Measurements from ENCODE around the gene FGD4.
"Not testable (repeated sequence)": the region's sequence is repeated elsewhere in the genome, so short reads cannot be mapped to it uniquely, and the experiment has no call there.

Gene FGD4

DNA sequence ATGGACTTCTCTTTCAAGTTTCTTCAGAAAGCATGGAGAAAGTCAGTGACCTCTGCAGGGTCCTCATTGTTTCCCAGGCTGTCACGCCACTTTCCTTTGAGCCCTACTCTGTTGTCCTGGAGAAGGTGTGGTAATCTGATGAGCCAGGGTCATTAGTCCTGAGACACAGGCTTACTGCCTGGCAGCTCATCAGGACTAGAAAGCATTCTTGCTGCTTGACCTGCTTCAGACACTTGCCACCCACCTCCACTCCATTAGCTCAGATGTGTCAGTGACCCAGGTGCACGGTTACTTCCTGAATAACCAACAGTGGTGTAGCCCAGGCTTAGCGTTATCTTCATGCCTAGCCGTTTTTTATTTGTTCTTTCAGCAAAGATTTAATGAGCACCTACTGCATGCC is 93.9 kb downstream of the FGD4 start:
- no peak for DNase-seq (ENCODE audit: low read depth in 2 of 2)

DNA sequence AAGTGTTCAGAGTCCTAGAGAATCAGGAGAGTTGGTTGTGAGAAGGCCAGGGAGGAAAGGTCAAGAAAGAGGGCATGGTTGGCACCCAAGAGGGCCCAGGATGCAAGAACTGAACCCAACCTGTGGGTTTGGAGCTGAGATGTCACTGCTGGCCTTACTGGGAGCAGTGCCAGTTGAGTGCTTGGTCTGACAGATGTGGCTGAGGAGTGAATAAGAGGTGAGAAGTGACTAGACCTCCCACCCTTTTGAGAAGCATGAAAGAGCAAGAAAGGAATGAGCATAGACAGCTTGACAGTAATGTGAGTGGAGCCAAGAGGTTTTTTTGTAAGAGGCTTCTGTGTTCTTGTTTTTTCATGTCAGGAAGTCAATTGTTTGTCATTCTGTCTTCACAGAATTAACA is 95.3 kb downstream of the FGD4 start:
- no peak for DNase-seq (ENCODE audit: low read depth in 2 of 2)

DNA sequence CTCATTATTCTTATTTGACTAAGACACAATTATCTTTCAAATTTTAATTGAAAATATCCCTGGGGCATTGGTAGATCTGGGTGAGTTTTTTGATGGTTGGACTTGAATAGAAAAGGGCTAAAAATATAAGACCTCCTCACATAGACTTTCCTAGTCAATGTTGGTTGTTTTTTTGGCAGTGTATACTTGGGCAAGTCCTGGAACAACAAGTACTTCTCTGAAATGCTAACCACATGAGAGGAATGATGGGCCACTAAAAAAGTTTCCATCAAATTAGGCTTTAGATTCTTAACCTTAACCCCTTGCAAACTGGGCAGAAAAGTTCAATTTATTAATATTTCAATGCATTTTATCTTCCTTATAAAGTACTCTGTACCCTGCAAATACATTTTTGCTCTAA is 97.6 kb downstream of the FGD4 start:
- no peak for DNase-seq (ENCODE audit: low read depth in 2 of 2)

DNA sequence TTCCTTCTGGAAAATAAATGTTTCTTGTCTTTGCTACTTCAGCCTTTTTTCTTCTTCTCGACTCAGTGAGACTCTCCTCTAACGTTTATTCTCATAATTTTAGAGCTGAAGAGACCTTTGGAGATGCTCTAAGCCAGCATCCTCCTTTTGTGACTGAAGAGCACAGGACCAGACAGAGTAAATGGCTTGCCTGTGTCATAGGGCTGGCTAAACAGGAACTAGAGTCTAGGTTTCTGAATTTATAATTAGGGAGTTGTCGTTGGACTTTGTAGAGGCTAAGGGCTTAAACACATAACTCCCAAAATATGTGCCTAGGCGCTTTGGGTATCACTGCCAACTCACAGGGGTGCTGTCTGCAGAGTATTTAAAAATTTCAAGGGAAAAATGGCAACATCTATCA is 98.5 kb downstream of the FGD4 start:
- no peak for DNase-seq (ENCODE audit: low read depth in 2 of 2)

DNA sequence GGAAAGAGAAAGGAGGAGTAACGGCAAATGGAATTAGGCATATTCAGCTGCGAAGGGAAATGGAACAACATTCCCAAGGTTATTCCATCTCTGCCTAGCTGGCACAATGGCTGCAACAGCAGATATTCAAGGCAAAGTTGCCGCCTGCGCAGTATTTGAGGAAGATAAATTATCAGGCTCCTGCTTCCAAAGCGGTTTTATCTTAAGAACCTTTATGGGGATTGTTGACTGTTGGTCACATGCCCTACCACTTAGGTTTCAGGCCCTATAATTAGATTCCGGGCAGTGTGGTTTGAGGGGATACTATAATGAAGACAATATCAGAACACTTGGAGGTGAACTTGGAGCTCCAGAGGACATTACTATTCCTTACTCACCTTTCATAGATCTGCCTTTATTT is 99.7 kb downstream of the FGD4 start:
- DNase-seq (ENCODE audit: low read depth in 2 of 2) = no peak

DNA sequence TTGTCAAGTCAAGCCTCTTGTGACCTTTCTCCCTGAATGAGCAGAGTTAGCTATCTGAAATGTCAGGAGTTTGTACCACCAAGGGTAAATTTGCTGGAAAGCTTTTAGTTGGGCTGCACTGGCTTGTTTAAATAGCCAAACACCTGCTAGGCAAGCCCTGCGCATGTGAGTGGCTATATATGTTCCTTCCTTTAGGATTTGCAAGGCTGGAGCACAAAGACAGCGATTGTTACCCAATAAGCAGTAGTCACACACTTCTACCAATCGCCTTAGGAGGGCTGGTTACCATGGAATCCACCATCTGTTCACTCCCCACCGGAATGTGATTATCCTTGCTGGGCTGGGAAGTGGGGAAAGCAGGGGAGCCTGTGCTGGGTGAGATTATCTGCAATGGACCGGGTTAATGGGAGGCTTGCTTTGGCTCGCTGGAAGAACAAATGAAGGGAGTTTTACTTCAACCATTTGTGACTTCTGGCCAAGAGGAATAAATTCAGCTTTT is 102.5 kb downstream of the FGD4 start:
- DNase-seq (ENCODE audit: low read depth in 2 of 2) = no peak

DNA sequence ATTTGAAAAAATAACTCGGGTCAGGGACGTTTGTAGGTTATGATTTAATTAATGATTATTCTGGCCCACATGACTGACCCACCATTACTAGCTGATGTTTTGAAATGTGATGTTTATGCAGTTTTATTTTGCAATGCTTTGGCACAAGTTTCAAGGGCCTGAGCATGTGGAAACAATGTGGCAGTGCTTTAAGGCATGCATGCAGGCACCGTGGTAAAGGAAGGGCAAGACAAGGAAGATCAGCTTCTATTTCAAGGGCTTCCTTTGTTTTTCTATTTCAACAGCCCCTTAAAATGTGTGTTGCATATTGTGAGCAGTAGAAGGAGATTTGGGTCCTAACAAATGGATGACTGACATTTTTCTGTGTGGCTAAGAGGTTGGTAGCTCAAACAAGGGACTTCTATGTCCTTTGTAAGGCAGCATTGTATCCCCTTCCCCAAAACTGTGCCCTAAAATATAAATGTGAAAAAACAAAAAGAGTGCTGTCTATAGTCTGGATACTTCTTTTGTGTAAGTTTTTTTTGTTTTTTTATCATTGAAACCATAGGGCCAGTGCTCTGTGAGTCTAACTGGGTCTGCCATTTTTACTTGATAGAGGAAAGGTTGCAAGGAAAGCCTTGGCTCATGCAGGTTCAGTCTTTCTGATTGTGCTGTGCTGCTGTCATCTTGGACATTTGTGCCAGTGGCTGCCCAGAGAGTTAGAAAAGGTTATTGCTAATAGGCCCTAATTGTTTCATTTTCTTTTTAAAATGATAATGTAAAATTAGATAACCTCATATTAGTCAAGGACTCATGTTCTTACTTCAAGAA is 103.5 kb downstream of the FGD4 start:
- DNase-seq (ENCODE audit: low read depth in 2 of 2) = no peak

DNA sequence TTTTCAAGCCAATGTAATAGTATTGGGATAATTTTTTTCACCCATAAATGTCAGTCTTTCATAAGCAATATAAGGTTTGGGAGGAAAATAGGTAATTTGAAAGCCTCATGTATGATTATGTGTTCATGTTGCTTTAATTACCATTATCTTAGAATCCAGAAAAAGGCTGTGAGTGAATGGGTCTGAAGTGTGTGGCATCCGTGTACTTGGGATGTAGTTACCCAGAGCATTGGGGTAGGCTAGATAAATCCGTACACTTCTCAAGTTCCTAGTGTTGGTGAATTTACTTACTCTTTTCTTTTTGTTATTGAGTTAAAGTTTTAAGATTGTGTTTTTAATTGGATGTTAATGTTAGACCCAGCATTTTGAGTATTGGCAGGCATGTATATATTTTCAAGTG is 104.4 kb downstream of the FGD4 start:
- DNase-seq (ENCODE audit: low read depth in 2 of 2) = no peak

DNA sequence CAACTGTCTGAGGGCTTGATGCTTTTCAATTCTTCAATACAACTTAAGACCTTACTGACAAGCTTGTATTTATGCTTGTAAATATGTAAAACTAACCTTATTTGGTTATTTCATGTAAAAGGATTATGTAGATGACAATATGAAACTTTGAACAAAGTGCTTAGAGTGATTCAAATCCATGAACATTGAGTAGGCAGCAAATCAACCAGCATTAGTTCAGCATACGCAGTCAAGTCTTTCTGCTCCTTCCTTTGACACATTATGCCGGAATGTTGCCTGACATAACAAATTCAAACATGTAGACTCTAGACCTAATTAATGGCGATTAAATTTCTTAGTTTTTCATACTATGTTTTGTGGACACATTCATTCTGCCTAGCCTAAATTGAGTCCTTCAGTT is 105.2 kb downstream of the FGD4 start:
- DNase-seq (ENCODE audit: low read depth in 2 of 2) = no peak

DNA sequence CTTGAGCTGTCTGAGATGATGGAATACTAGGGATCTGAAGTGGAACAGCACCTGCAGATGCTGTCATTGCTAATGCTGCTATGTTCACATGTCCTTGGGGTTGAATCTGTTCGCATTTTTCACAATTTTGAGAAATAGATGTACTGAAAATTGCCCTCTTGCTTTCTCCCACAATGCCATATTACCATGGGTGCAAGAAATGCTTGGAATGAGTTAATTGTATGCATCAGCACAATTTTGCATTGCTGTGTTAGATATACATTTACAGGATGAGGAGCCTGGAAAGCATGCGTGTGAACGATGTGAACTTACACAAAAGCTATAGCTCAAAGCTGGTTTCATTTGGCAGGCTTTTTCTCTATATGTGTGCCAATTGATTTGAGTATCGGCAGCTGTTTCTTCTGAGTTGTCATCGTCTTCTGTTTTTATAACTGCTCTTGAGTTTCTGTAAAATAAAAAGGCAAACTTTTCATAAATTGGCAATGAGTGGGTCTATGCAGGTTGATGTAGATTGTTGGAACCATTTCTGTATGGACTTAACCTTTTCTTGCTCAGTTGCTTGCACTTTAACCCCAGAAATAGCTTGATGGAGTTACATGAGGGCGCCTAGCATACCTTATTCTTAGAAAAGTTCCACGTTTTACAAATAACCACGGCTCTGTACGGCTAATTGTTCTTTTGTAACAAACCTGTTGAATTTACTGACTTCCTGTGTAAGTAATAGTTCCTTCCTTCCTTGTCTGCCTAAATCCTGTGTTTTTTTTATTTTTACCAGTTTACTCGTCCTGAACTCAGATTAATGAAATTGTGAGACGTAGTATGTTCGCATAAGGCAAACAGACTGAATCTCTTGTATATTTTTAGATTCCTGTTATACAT is 105.9 kb downstream of the FGD4 start:
- no peak for DNase-seq (ENCODE audit: low read depth in 2 of 2)

DNA sequence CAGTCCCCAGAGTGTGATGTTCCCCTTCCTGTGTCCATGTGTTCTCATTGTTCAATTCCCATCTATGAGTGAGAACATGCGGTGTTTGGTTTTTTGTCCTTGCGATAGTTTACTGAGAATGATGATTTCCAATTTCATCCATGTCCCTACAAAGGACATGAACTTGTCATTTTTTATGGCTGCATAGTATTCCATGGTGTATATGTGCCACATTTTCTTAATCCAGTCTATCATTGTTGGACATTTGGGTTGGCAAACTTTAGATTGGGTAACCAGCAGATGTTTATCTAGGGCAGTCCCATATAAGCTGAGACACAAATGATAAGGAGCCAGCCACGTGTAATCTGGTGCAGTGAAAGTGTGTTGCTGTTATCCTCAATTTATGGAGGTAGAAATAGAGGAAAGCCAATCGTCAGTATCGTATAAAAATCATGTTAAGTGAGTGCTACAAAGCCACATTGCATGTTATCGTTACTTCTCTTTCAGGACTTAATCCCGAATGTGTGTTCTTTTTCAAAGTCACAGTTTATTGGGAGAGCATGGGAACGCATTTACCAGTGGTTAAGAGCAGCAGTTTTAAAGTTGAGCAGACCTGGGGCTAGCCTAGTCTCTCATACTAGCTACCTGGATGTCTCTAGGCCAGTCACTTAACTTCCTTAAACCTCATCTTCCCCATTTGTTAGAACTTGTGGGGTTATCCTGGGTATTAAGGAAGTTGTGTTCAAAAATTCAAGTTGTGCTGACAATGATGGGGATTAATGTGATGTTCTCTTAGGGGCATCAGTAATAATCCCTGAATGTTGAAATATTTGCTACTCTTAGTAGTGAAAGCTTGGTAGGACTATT is 108.0 kb downstream of the FGD4 start:
- DNase-seq (ENCODE audit: low read depth in 2 of 2) = not testable (repeated sequence)

DNA sequence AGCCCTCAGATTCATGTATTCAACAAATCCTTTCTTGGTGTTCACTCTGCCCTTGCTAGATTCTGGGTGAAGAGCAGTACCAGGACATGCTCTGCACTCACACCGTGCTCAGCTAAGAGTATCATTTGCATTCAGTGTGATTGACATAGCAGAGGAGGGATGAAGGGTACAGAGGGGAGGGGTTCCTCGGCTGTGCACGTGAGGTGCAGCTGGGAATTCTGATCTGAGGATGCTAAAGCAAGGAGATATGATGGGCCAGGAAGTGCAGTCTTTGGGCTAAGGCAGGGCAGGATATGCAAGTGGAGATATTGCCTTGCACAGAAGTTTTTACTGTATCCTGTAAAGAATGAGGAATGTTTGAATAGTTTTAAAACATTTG is 108.6 kb downstream of the FGD4 start:
- no peak for DNase-seq (ENCODE audit: low read depth in 2 of 2)

DNA sequence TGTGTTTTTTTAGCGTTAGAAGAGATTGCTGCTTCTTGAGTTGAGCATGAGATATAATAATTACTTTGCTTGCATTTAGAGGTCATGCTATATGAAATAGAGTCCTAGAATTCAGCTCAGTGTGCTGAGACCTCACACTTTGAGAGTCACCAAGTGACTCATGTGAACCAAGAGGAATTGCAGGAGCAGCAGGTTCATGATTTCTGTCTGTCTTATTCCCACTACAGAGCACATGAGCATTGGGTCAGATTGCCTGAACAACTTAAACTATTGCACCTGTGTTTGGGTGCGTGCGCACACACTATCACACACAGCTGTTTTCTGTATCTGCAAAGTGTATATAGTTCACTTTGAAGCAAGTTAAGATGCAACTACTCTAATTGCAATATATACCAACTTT is 109.3 kb downstream of the FGD4 start:
- DNase-seq (ENCODE audit: low read depth in 2 of 2) = no peak

DNA sequence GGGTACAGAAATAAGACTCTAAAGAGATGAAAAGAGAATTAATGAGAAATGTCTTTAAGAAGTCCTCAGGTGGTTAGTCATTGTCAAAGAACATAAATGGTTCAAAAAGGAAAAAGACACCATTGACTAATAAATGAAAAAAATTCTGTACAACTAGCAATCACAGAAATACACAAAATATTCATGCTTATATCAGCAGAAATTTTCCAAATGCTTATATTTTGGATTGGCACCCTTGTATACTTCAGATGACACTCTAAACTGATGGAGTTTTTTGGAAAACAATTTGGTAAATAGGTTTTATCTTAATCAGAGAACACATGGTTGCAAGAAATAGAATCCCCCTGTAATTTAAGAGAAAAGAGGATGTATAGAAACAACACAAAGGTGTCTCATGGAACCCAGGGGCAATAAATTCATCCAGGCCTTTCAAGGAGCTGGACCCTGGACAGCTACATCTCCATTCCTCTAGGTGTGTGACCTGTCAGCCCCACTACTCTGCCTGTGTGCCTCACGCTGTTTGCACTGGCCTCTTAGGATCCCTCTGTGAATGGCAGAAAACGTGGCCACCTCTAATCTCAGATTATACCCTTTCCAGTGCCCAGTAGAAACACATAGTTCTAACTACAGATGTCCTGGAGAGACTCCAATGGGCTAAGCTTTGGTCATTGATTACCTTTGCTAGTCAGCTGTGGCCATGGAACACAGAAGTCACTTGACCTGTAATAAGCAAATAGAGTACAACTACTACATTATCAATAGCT is 110.2 kb downstream of the FGD4 start:
- DNase-seq (ENCODE audit: low read depth in 2 of 2) = no peak

DNA sequence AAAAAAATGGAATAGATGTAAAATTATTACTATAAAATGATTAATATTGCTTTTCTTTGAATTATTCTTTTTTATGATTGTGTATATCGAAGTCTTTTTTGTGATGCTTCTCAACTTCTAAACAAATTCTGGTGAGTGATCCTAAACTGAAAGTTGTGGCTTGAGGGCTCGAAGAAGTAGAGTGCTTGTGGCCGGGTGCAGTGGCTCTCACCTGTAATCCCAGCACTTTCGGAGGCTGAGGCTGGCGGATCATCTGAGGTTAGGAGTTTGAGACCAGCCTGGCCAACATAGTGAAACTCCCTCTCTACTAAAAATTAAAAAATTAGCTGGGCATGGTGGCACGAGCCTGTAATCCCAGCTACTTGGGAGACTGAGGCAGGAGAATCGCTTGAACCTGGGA is 112.6 kb downstream of the FGD4 start:
- not testable (repeated sequence) for DNase-seq (ENCODE audit: low read depth in 2 of 2)

DNA sequence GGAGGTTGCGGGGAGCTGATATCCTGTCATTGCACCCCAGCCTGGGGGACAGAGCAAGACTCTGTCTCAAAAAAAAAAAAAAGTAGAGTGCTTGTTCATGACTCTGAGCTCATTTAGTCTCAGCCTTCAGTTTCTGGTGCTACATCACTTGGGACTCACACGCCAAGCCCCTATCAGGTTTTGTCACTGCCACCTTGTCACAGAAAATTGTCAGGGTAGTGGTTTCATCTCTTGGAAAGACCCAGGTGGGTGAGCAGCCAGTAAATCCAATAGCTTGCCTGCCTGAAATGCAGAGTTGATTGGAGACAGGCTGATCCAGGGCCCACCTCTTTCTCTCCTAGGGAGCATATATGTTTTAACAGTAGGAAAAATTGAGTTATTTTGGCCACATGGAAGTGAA is 113.0 kb downstream of the FGD4 start:
- DNase-seq (ENCODE audit: low read depth in 2 of 2) = no peak

DNA sequence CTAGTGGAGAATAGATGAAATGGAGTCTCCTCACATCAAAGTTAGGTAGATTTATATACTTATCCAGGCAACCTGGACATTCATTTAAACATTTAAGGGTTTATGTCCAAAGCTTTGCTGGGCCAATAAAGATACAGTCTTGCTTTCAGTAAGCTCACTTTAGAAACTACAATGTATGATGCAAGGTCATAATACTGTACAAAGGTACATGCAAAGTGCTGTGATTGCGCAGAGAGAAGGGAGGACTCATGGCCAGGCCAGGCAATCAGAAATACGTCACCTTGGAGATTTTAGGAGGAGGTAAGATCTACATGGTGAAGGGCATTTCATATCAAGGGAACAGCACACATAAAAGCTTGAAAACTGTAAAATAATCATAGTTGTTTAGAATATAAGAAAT is 113.6 kb downstream of the FGD4 start:
- DNase-seq (ENCODE audit: low read depth in 2 of 2) = no peak

DNA sequence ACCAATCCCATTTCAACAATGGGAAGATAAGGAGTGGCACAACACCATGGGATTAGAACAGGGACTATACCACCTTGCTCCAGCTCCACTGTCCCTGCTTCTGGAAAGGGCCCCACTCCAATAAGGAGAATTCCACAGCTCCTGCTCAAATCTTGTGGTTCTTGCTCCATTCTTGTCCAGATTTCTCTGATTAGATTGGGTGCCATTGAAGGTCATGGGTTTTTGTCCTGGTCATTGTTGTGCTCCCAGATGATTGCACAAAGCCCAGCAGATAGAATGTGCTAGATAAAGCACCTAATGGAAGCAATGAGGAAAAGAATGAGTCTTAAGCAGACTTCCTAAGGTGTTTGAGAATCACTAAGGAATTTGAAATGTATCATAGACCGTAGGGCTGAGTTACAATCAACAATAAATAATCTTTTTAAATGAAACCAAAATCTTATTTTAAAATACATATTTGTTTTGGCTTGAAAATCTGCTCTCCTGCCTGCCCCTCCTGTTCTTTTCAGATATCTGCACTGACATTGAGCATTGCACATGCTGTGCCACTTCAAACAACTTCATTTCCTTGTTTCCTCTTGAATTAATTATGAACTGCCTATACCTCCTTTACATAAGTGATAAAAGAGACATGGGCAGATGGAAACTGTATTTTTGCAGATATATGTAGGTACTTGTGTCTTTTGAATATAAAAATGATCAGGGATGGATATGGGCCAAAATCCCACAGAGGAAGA is 115.9 kb downstream of the FGD4 start:
- DNase-seq (ENCODE audit: low read depth in 2 of 2) = no peak

DNA sequence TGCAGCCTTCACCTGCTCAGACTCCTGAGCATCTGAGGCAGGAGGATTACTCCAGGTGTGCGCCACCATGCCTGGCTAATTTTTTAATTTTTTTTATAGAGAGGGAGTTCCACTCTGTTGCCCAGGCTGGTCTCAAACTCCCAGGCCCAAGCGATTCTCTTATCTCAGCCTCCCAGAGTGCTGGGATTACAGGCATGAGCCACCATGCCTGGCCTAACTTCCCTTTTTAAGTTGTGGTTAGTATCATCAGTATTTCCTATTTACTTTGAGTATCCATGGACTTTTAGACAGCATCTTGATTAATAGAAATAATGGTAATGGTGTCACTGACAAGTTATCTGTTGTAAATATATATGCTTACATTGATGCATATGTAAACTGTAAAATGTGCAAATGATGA is 116.9 kb downstream of the FGD4 start:
- no peak for DNase-seq (ENCODE audit: low read depth in 2 of 2)

DNA sequence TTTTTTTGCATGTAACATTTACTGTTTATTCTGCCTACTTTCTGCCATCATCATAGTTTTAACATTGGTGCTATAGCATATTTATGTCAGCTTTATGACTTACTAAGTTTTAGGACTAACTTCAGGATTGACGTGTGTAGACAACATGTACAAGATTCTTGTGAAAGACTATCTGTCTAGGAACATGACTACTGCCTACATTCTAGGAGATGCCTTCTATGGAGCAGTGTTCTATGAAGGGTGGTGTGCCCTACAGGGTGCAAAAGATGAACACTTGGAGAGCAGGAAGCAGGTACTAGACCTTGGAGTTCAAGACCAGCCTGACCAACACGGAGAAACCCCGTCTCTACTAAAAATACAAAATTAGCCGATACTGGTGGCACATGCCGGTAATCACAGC is 118.6 kb downstream of the FGD4 start:
- no peak for DNase-seq (ENCODE audit: low read depth in 2 of 2)

DNA sequence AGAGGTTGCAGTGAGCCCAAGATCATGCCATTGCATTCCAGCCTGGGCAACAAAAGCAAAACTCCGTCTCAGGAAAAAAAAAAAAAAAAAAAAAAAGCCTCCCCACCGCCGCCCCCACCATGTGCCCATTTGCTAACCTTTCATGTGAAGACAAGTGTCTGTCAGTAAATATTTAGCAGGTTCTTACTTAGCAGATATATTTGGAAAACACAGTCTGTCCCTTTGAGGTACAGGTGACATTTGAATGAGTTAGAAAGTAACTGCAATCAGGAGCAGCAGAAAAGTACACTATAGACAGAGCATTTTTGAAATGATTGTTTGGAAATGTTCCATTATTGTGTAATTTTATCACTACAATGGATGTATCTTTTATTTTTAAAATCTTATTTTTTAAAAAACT is 119.7 kb downstream of the FGD4 start:
- DNase-seq (ENCODE audit: low read depth in 2 of 2) = no peak
